Measurements from ENCODE around the gene ERICH3. TPM values are rescaled to one million over a fixed set of nuclear protein-coding genes. Genes with fewer than 3 reads are reported as not detected.

The ERICH3 gene
- polyA plus RNA-seq, 3 donors from 2014 or later: 0.18 TPM; not detected in 2

- H3K27ac Mint-ChIP-seq: no peak overlapping the region
- H3K4me1 Mint-ChIP-seq: no peaks in the 10 kb centered on the region
- no peak for DNase-seq
- H3K36me3 Mint-ChIP-seq: no peaks in the 10 kb centered on the region
- H3K27me3 Mint-ChIP-seq (ENCODE audit: low read depth in 3 of 3): peaks cover 5 to 8% (median 6%) of the 10 kb centered on the region in 3 donors
- no peak overlapping the region for H3K4me3 Mint-ChIP-seq
- peaks cover 0 to 7% (median 0%) of the 10 kb centered on the region in 6 donors for H3K9me3 Mint-ChIP-seq
Measured at GRCh38 chr1:74548961-74549750, 124.4 kb downstream of the ERICH3 start.

- no peak for DNase-seq
- Mint-ChIP-seq H3K4me1 (no peaks in the 10 kb centered on the region), H3K27me3 (ENCODE audit: low read depth in 3 of 3) (peaks cover 2 to 7% (median 5%) of the 10 kb centered on the region in 3 donors), H3K36me3 (no peaks in the 10 kb centered on the region), H3K4me3 (no peak overlapping the region), H3K9me3 (peaks cover 0 to 7% (median 0%) of the 10 kb centered on the region in 6 donors), H3K27ac (no peak overlapping the region)
Measured at GRCh38 chr1:74545821-74546220, 127.8 kb downstream of the ERICH3 start.

- DNase-seq: no peak
- Mint-ChIP-seq H3K27me3 (ENCODE audit: low read depth in 3 of 3) (peaks cover 0 to 6% (median 2%) of the 10 kb centered on the region in 3 donors), H3K4me1 (no peaks in the 10 kb centered on the region), H3K36me3 (no peaks in the 10 kb centered on the region), H3K4me3 (no peak overlapping the region), H3K27ac (no peak overlapping the region), H3K9me3 (peaks cover 0 to 2% (median under 1%) of the 10 kb centered on the region in 6 donors)
Measured at GRCh38 chr1:74534241-74534640, 139.4 kb downstream of the ERICH3 start.

GRCh38 chr1:74531796-74532195 is 141.8 kb downstream of the ERICH3 start:
- Mint-ChIP-seq H3K27me3 (ENCODE audit: low read depth in 3 of 3) (peaks cover 4 to 7% (median 6%) of the 10 kb centered on the region in 3 donors), H3K36me3 (no peaks in the 10 kb centered on the region), H3K27ac (no peak overlapping the region), H3K4me1 (no peaks in the 10 kb centered on the region), H3K9me3 (no peaks in the 10 kb centered on the region), H3K4me3 (no peak overlapping the region)
- no peak for DNase-seq

GRCh38 chr1:74530892-74531291 is 142.7 kb downstream of the ERICH3 start:
- no peak for DNase-seq
- peaks cover 4 to 7% (median 6%) of the 10 kb centered on the region in 3 donors for H3K27me3 Mint-ChIP-seq (ENCODE audit: low read depth in 3 of 3)
- no peaks in the 10 kb centered on the region for H3K4me1 Mint-ChIP-seq
- no peak overlapping the region for H3K4me3 Mint-ChIP-seq
- H3K36me3 Mint-ChIP-seq: no peaks in the 10 kb centered on the region
- no peaks in the 10 kb centered on the region for H3K9me3 Mint-ChIP-seq
- H3K27ac Mint-ChIP-seq: no peak overlapping the region

GRCh38 chr1:74528123-74528522 is 145.5 kb downstream of the ERICH3 start:
- no peaks in the 10 kb centered on the region for H3K36me3 Mint-ChIP-seq
- H3K27me3 Mint-ChIP-seq (ENCODE audit: low read depth in 3 of 3): peaks cover 4 to 9% (median 6%) of the 10 kb centered on the region in 3 donors
- peaks cover 0 to 1% (median 0%) of the 10 kb centered on the region in 6 donors for H3K9me3 Mint-ChIP-seq
- DNase-seq: no peak
- H3K4me3 Mint-ChIP-seq: no peak overlapping the region
- no peaks in the 10 kb centered on the region for H3K4me1 Mint-ChIP-seq
- no peak overlapping the region for H3K27ac Mint-ChIP-seq

- H3K36me3 Mint-ChIP-seq: no peaks in the 10 kb centered on the region
- no peaks in the 10 kb centered on the region for H3K4me1 Mint-ChIP-seq
- peaks cover 0 to 1% (median 0%) of the 10 kb centered on the region in 6 donors for H3K9me3 Mint-ChIP-seq
- no peak overlapping the region for H3K4me3 Mint-ChIP-seq
- H3K27me3 Mint-ChIP-seq (ENCODE audit: low read depth in 3 of 3): peaks cover 4 to 7% (median 6%) of the 10 kb centered on the region in 3 donors
- no peak overlapping the region for H3K27ac Mint-ChIP-seq
- no peak for DNase-seq
Measured at GRCh38 chr1:74526708-74527107, 146.9 kb downstream of the ERICH3 start.

GRCh38 chr1:74523873-74524480 is 149.6 kb downstream of the ERICH3 start:
- Mint-ChIP-seq H3K9me3 (peaks cover 0 to 1% (median 0%) of the 10 kb centered on the region in 6 donors), H3K4me1 (no peaks in the 10 kb centered on the region), H3K36me3 (no peaks in the 10 kb centered on the region), H3K27me3 (ENCODE audit: low read depth in 3 of 3) (peaks cover 2 to 7% (median 6%) of the 10 kb centered on the region in 3 donors), H3K4me3 (no peak overlapping the region), H3K27ac (no peak overlapping the region)
- DNase-seq: no peak

- H3K27me3 Mint-ChIP-seq (ENCODE audit: low read depth in 3 of 3): peaks cover 2 to 3% (median 2%) of the 10 kb centered on the region in 3 donors
- no peak for DNase-seq
- H3K4me3 Mint-ChIP-seq: no peak overlapping the region
- H3K9me3 Mint-ChIP-seq: peaks cover 0 to 1% (median 0%) of the 10 kb centered on the region in 6 donors
- H3K36me3 Mint-ChIP-seq: no peaks in the 10 kb centered on the region
- no peak overlapping the region for H3K27ac Mint-ChIP-seq
- H3K4me1 Mint-ChIP-seq: no peaks in the 10 kb centered on the region
Measured at GRCh38 chr1:74522148-74522547, 151.4 kb downstream of the ERICH3 start.

Other genes with a start within 250 kb of the ERICH3 start
- gene LRRC53, start 161.2 kb downstream of the ERICH3 start, polyA plus RNA-seq: not detected
- gene CRYZ, start 59.3 kb upstream of the ERICH3 start, polyA plus RNA-seq: 10 to 100 TPM; 42.1 to 70.5 (median 55.3) TPM
- 10 to 100 TPM in 1 of 3 donors, 1 to 10 TPM in 2; 4.8 to 12.5 (median 7.6) TPM for gene TYW3, start 59.4 kb upstream of the ERICH3 start, polyA plus RNA-seq